ENCODE results near the gene AATF. TPM values are rescaled to one million over a fixed set of nuclear protein-coding genes. Genes with fewer than 3 reads are reported as not detected.

Gene AATF
- total RNA-seq, 1 donor from 2014 or later = 31.3 TPM

DNA sequence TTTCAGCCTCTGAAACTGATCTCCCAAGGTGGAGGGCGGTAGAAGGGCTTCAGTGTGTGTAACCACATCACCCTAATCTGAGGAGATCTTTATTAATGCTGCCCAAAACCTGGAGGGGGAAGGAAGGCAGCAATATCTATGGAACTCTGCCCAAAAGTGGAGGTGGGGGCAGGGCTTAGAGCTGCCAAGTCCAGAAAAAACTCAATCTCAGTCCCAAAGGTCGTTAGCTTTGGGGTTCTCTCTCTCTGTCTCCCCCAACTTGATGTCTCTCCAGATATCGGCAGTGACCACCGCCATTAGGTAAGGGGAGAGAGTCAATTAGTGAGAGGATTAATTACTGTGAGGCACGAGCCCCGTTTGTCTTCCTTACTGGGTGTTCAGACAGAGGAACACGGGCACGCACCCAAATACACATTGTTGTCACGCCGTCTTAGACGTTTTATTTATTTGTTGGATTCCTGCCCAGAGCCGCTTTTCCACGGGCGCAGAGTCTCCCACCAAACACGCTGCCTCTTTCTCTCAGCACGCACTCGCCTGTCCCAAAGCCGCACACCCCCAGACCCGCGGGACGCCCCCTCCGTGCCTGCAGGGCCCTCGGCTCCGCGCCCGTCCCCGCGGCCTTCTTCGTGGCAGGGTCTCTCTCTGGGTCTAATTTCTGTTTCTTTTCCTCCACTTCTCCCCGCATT, 16.9 kb upstream of the AATF start:
- DNase-seq (ENCODE audit: low spot score in 2 of 2, unreplicated experiment in 2 of 2) = no peak
- peak overlapping the region; percentile 25 for H3K4me3 Mint-ChIP-seq

DNA sequence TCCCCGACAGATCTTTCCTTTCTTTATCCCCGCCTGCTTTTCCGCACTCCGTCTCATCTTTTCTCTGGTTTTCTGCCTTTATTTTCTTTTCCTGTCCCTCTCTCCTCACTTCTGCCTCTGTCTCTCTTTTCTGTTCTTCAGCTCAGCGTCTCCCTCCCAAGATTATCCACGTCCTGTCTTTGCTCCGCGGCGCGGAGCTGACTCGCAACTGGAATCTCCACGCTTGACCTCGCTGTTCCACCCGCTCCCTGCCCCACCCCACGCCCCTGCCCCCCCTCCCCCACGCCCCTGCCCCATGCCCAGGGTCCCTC, 16.4 kb upstream of the AATF start:
- no peaks in the 10 kb centered on the region for H3K9me3 Mint-ChIP-seq
- H3K27me3 Mint-ChIP-seq (ENCODE audit: low read depth) = peaks cover 97% of the 10 kb centered on the region
- H3K27ac Mint-ChIP-seq = no peak overlapping the region
- H3K4me3 Mint-ChIP-seq = peak overlapping the region; percentile 25
- H3K4me1 Mint-ChIP-seq = peaks cover 61% of the 10 kb centered on the region
- DNase-seq (ENCODE audit: low spot score in 2 of 2, unreplicated experiment in 2 of 2) = no peak
- TF ChIP-seq, protein P1, sequence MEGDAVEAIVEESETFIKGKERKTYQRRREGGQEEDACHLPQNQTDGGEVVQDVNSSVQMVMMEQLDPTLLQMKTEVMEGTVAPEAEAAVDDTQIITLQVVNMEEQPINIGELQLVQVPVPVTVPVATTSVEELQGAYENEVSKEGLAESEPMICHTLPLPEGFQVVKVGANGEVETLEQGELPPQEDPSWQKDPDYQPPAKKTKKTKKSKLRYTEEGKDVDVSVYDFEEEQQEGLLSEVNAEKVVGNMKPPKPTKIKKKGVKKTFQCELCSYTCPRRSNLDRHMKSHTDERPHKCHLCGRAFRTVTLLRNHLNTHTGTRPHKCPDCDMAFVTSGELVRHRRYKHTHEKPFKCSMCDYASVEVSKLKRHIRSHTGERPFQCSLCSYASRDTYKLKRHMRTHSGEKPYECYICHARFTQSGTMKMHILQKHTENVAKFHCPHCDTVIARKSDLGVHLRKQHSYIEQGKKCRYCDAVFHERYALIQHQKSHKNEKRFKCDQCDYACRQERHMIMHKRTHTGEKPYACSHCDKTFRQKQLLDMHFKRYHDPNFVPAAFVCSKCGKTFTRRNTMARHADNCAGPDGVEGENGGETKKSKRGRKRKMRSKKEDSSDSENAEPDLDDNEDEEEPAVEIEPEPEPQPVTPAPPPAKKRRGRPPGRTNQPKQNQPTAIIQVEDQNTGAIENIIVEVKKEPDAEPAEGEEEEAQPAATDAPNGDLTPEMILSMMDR (IDR thresholded peaks at IDR 0.05; ENCODE audit: unreplicated experiment) = no peak
- no peaks in the 10 kb centered on the region for H3K36me3 Mint-ChIP-seq

More for the DNA sequence above, 16.9 kb upstream of the AATF start:
- H3K9me3 Mint-ChIP-seq = no peaks in the 10 kb centered on the region
- H3K27me3 Mint-ChIP-seq (ENCODE audit: low read depth) = peaks cover 93% of the 10 kb centered on the region
- TF ChIP-seq, protein P1 (IDR thresholded peaks at IDR 0.05; ENCODE audit: unreplicated experiment) = no peak
- H3K4me1 Mint-ChIP-seq = peaks cover 58% of the 10 kb centered on the region
- H3K36me3 Mint-ChIP-seq = no peaks in the 10 kb centered on the region
- H3K27ac Mint-ChIP-seq = no peak overlapping the region

DNA sequence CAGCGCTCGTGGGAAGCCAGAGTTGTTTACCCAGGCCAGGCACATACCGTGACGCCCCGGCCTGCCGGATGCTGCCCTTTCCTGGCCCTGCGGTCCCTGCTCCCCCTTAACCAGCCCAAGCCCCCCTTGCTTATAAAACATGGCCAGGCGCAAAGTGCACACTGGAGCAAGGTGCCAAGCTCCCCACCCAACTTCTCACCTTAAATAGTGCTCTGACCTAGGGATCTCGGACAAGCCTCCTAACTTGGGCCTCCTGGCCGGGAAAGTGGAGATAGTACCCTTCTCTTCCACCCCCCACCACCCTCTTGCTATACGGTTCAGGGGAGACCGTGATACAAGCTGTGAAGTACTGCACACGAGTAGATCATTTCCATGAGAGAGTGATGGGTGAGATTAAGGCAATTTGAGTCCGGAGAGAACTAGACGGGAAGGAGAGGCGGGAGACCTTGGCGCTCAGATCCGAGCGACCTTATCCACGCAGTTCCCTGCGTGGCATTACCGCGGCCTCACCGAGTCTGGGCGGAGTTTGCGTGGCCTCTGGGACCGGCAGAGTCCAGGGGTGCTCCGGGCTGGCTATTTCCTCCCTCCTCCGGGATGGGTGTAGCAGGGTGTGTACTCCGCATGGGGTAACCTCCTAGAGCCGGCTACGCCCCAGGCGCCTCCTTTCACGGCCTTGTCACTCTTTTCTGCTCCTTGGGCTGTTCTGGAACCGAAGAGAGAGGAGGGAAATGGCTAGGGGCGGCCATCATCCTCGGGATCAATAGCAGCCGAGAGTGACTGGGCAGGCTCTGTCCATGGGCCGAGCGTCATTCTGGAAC, 15.9 kb upstream of the AATF start:
- Mint-ChIP-seq H3K27ac (no peak overlapping the region), H3K4me1 (peaks cover 61% of the 10 kb centered on the region), H3K4me3 (no peak overlapping the region), H3K36me3 (no peaks in the 10 kb centered on the region), H3K9me3 (no peaks in the 10 kb centered on the region), H3K27me3 (ENCODE audit: low read depth) (peaks cover 99% of the 10 kb centered on the region)
- no peak for DNase-seq (ENCODE audit: low spot score in 2 of 2, unreplicated experiment in 2 of 2)
- TF ChIP-seq, protein P1 (IDR thresholded peaks at IDR 0.05; ENCODE audit: unreplicated experiment) = no peak

DNA sequence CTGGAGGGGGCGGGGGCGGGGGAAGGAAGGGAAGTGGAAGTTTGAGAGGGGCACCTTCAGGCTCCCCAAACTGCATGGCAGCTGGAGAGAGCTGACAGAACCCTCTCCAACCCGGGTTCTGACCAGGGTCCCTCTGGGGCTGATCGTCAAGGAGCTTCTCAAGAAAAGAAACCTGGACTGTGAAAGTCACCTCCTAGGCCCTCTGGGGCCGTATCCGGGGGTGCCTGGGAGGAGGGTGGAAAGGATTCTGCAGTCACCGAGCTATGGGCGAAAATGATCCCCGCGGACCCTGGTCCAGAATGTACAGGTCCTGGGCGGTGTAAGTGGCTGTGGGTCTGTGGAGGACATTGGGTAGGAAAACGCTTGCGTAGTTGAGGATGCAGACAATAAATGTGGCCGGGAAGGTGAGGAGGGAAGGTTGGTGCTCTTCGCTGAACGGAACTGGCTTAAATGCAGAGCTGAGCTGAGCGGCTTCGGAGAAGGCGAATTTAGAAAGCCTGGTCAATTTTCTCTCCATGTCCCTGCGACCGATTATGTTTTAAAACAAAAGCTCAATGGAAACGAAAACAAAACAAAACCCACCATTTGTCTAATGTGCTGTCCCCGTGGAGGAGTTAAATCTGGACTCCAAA, 15.1 kb upstream of the AATF start:
- Mint-ChIP-seq H3K4me1 (peaks cover 65% of the 10 kb centered on the region), H3K4me3 (peak overlapping the region; percentile 17), H3K36me3 (no peaks in the 10 kb centered on the region), H3K27me3 (ENCODE audit: low read depth) (peaks cover 100% of the 10 kb centered on the region), H3K27ac (no peak overlapping the region), H3K9me3 (no peaks in the 10 kb centered on the region)
- TF ChIP-seq, protein P1 (IDR thresholded peaks at IDR 0.05; ENCODE audit: unreplicated experiment) = no peak
- no peak for DNase-seq (ENCODE audit: low spot score in 2 of 2, unreplicated experiment in 2 of 2)

DNA sequence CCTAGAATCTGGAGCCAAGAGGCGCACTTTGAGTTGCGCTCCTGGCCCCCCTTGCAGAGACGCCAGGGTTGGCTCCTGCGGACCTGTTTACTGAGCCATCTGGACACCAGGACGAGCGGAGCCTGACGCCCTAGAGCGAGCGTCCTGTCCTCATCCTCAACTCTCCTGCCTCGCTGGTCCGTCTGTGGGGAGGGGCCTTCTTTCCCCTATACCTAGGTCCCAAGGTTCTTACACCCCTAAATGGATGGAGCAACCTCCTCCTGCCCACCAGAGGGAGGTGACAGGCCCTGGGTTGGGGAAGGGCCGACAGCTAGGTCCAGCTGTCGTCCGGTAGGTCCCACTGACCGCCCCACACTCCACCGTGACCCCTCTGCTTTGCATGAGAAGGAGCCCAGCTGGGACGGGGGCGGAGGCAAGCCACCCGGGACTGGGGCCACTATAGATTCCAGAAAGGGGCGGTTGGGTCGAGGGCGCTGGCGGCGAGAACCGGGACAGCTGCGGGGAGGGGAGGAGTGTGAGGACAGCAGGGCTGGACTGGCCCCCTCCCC, 14.5 kb upstream of the AATF start:
- Mint-ChIP-seq H3K27ac (no peak overlapping the region), H3K4me3 (no peak overlapping the region), H3K36me3 (no peaks in the 10 kb centered on the region), H3K27me3 (ENCODE audit: low read depth) (peaks cover 100% of the 10 kb centered on the region), H3K4me1 (peaks cover 70% of the 10 kb centered on the region), H3K9me3 (no peaks in the 10 kb centered on the region)
- TF ChIP-seq, protein P1 (IDR thresholded peaks at IDR 0.05; ENCODE audit: unreplicated experiment) = no peak
- no peak for DNase-seq (ENCODE audit: low spot score in 2 of 2, unreplicated experiment in 2 of 2)

Data from mesothelial cell of epicardium (in vitro differentiated cells).